HUES64 (cell line): Measurements from ENCODE around the gene TMEM234.

ENCODE experiments used
- H3K27ac ChIP-seq: 2 replicates; pipeline ENCODE4 v1.7.0; 2013; ENCODE audit warnings: low read depth, low read length, inconsistent platforms
- H3K27me3 ChIP-seq: 2 replicates; pipeline ENCODE4 v1.6.1; 2013; ENCODE audit warnings: mild to moderate bottlenecking, low read length; ENCODE audit not compliant: insufficient read depth
- H3K36me3 ChIP-seq: 2 replicates; pipeline ENCODE4 v1.6.1; 2013; ENCODE audit warnings: mild to moderate bottlenecking, low read length; ENCODE audit not compliant: insufficient read depth
- H3K4me1 ChIP-seq: 2 replicates; pipeline ENCODE4 v1.6.1; 2013; ENCODE audit warnings: mild to moderate bottlenecking, low read length, moderate library complexity; ENCODE audit not compliant: insufficient read depth
- H3K4me3 ChIP-seq: 2 replicates; pipeline ENCODE4 v1.5.1; 2013; ENCODE audit warnings: mild to moderate bottlenecking, low read length, moderate library complexity
- H3K9ac ChIP-seq: 2 replicates; pipeline ENCODE4 v1.6.1; 2013; ENCODE audit warnings: mild to moderate bottlenecking, low read depth, low read length
- H3K9me3 ChIP-seq: 2 replicates; pipeline ENCODE4 v1.6.1; 2013; ENCODE audit warnings: low read depth, low read length; ENCODE audit not compliant: insufficient read depth
- WGBS: fragments of 150-250, 120-280 bp; methylation state at CpG from one replicate; pipeline ENCODE4 v1.1.7; 2013; ENCODE audit warnings: missing lambda C conversion rate; 5-methylcytosine and 5-hydroxymethylcytosine counted together

The TMEM234 gene

GRCh38 chr1:32249831-32250525 lies 27.8 kb upstream of the TMEM234 start:
- H3K36me3 ChIP-seq = no peaks in the 10 kb centered on the region
- no peak overlapping the region for H3K9ac ChIP-seq
- peaks cover 13% of the 10 kb centered on the region for H3K4me1 ChIP-seq
- H3K4me3 ChIP-seq = no peak overlapping the region
- no peaks in the 10 kb centered on the region for H3K9me3 ChIP-seq
- WGBS = 65% methylated on average over 9 of the region's 9 CpGs
- no peak overlapping the region for H3K27ac ChIP-seq
- H3K27me3 ChIP-seq = no peaks in the 10 kb centered on the region

- H3K4me1 ChIP-seq = peaks cover 13% of the 10 kb centered on the region
- no peaks in the 10 kb centered on the region for H3K27me3 ChIP-seq
- peak overlapping the region; percentile 46 for H3K4me3 ChIP-seq
- peak overlapping the region; percentile 63; the same call in 1 of the 2 replicates for H3K27ac ChIP-seq
- H3K36me3 ChIP-seq = no peaks in the 10 kb centered on the region
- H3K9me3 ChIP-seq = no peaks in the 10 kb centered on the region
- WGBS = 7% methylated on average over 27 of the region's 31 CpGs
- no peak overlapping the region for H3K9ac ChIP-seq
Measured at GRCh38 chr1:32247983-32248889, 26.1 kb upstream of the TMEM234 start.

DNA sequence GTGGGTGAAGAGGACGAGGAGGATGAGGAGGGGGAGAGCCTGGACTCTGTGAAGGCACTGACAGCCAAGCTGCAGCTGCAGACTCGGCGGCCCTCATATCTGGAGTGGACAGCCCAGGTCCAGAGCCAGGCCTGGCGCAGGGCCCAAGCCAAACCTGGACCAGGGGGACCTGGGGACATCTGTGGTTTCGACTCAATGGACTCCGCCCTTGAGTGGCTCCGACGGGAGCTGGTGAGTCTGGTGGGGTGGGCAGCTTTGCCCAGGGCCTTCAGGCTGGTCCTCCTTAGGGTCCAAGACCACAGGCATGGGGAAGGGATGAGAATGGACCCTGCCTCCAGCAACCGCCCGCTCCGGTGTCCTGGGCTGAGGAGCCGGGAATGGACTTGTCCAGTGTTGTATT lies 25.3 kb upstream of the TMEM234 start:
- Histone ChIP-seq H3K36me3 (no peaks in the 10 kb centered on the region), H3K9me3 (no peaks in the 10 kb centered on the region), H3K4me1 (peaks cover 17% of the 10 kb centered on the region), H3K27ac (no peak overlapping the region), H3K9ac (no peak overlapping the region), H3K27me3 (no peaks in the 10 kb centered on the region), H3K4me3 (no peak overlapping the region)
- WGBS = 92% methylated on average over 12 of the region's 12 CpGs

- Histone ChIP-seq H3K36me3 (no peaks in the 10 kb centered on the region), H3K4me1 (peaks cover 20% of the 10 kb centered on the region), H3K9ac (no peak within 1 kb of the TSS), H3K27ac (no peak within 1 kb of the TSS), H3K4me3 (no peak within 1 kb of the TSS), H3K27me3 (no peaks in the 10 kb centered on the region), H3K9me3 (no peaks in the 10 kb centered on the region)
- 92% methylated on average over 3 of the region's 3 CpGs for WGBS
Measured at GRCh38 chr1:32246888-32247273, 24.7 kb upstream of the TMEM234 start, which contains the start of gene FAM167B. Gene FAM167B, plus strand, starts transcription at chr1:32247222. Its CDS starts 200 bp downstream, at chr1:32247422.

GRCh38 chr1:32242341-32242851 lies 20.2 kb upstream of the TMEM234 start:
- Histone ChIP-seq H3K9me3 (no peaks in the 10 kb centered on the region), H3K27me3 (no peaks in the 10 kb centered on the region), H3K27ac (0 out of 2 replicates have a peak overlapping the region, but pooled peaks have one; percentile 29), H3K36me3 (no peaks in the 10 kb centered on the region), H3K9ac (no peak overlapping the region; the same call in 1 of the 2 replicates), H3K4me3 (peak overlapping the region; percentile 25), H3K4me1 (peaks cover 10% of the 10 kb centered on the region)
- 35% methylated on average over 6 of the region's 7 CpGs for WGBS

GRCh38 chr1:32241001-32241763 lies 19.0 kb upstream of the TMEM234 start:
- Histone ChIP-seq H3K9ac (peak overlapping the region; percentile 65), H3K4me3 (peak overlapping the region; percentile 64)

GRCh38 chr1:32240140-32240951 lies 18.2 kb upstream of the TMEM234 start:
- WGBS = under 1% methylated on average over 62 of the region's 62 CpGs
- H3K4me1 ChIP-seq = peaks cover 10% of the 10 kb centered on the region
- no peaks in the 10 kb centered on the region for H3K9me3 ChIP-seq
- peak overlapping the region; percentile 67 for H3K27ac ChIP-seq
- peak overlapping the region; percentile 64 for H3K4me3 ChIP-seq
- H3K27me3 ChIP-seq = no peaks in the 10 kb centered on the region
- H3K36me3 ChIP-seq = peaks cover 7% of the 10 kb centered on the region; the same call in 1 of the 2 replicates
- H3K9ac ChIP-seq = peak overlapping the region; percentile 78

More at GRCh38 chr1:32241001-32241763, 19.0 kb upstream of the TMEM234 start:
- H3K27ac ChIP-seq = peak overlapping the region; percentile 64
- H3K4me1 ChIP-seq = peaks cover 10% of the 10 kb centered on the region
- H3K9me3 ChIP-seq = no peaks in the 10 kb centered on the region
- under 1% methylated on average over 55 of the region's 55 CpGs for WGBS
- H3K27me3 ChIP-seq = no peaks in the 10 kb centered on the region
- 0 out of 2 replicates have a peak, but pooled peaks cover 2% of the 10 kb centered on the region for H3K36me3 ChIP-seq

- WGBS = 4% methylated on average over 19 of the region's 20 CpGs
Measured at GRCh38 chr1:32239790-32240139, 17.6 kb upstream of the TMEM234 start.

GRCh38 chr1:32239337-32239736 lies 17.2 kb upstream of the TMEM234 start:
- H3K4me3 ChIP-seq = peak overlapping the region; percentile 64
- 43% methylated on average over 4 of the region's 4 CpGs for WGBS
- no peak overlapping the region for H3K27ac ChIP-seq
- peak overlapping the region; percentile 78 for H3K9ac ChIP-seq
- H3K9me3 ChIP-seq = no peaks in the 10 kb centered on the region
- peaks cover 10% of the 10 kb centered on the region for H3K4me1 ChIP-seq
- peaks cover 14% of the 10 kb centered on the region for H3K36me3 ChIP-seq
- no peaks in the 10 kb centered on the region for H3K27me3 ChIP-seq

More at GRCh38 chr1:32239790-32240139, 17.6 kb upstream of the TMEM234 start:
- Histone ChIP-seq H3K36me3 (peaks cover 11% of the 10 kb centered on the region), H3K9me3 (no peaks in the 10 kb centered on the region), H3K27ac (peak overlapping the region; percentile 67), H3K4me3 (peak overlapping the region; percentile 64), H3K4me1 (peaks cover 10% of the 10 kb centered on the region), H3K9ac (peak overlapping the region; percentile 78), H3K27me3 (no peaks in the 10 kb centered on the region)

DNA sequence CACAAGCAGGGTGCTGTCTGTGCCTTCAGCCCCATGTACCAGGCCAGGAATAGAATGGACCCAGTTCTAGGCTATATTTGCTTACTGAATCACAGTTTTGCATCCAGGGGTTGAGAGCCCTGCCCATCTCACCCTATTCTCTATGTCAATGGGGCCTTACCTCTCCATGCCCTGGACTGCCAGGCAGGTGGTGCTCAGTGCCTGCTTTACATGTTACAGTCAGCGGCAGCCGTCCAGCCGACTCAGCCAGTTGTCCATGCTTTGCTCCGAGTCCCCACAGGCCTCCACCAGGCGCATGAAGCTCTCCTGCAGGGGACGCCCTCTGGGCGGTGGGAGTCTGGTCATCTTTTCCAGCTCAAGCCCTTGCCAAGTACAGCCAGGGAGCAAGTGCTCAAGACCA lies 12.6 kb upstream of the TMEM234 start:
- Histone ChIP-seq H3K9me3 (no peaks in the 10 kb centered on the region), H3K4me3 (no peak overlapping the region), H3K4me1 (no peaks in the 10 kb centered on the region), H3K27me3 (no peaks in the 10 kb centered on the region), H3K27ac (no peak overlapping the region), H3K9ac (no peak overlapping the region), H3K36me3 (peaks cover 53% of the 10 kb centered on the region)
- WGBS = 95% methylated on average over 7 of the region's 7 CpGs
